ENCODE data around the gene MMS19.
"Not testable (repeated sequence)": the region's sequence is repeated elsewhere in the genome, so short reads cannot be mapped to it uniquely, and the experiment has no call there.

Gene MMS19

DNA sequence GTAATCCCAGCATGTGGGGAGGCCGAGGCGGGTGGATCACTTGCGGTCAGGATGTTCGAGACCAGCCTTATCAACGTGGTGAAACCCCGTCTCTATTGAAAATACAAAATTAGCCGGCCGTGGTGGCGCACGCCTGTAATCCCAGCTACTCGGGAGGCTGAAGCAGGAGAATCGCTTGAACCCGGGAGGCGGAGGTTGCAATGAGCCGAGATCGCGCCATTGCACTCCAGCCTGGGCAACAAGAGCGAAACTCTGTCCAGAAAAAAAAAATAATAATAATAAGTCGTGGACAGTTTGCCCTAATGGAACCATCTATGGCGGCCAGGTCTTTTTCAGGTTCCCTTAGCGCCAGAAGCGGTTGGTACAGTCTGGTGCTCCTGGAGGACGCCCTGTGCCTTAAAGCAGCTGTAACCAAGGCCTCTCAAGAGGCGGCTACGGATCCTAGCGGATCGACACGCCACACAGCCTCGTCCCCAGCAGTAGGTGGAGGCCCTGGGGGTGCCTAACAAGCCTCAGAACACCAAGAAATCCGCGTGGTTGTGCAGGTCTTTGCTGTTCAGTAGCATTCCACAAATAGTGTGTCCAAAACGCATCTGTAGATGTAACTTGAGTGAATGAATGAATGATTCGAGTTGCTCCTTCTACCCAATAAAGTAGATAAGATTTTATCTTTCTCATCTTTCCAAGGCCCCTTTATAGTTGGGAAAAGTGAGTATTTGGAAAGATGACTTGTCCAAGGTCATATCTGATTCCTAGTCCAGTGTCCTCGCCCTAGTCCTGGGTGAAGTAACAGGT lies 71.2 kb downstream of the MMS19 start:
- no peak for DNase-seq (ENCODE audit: low read depth)
- peak overlapping the region; percentile 95 for H3K4me3 ChIP-seq (ENCODE audit: low read length)
- TF ChIP-seq, protein P1, sequence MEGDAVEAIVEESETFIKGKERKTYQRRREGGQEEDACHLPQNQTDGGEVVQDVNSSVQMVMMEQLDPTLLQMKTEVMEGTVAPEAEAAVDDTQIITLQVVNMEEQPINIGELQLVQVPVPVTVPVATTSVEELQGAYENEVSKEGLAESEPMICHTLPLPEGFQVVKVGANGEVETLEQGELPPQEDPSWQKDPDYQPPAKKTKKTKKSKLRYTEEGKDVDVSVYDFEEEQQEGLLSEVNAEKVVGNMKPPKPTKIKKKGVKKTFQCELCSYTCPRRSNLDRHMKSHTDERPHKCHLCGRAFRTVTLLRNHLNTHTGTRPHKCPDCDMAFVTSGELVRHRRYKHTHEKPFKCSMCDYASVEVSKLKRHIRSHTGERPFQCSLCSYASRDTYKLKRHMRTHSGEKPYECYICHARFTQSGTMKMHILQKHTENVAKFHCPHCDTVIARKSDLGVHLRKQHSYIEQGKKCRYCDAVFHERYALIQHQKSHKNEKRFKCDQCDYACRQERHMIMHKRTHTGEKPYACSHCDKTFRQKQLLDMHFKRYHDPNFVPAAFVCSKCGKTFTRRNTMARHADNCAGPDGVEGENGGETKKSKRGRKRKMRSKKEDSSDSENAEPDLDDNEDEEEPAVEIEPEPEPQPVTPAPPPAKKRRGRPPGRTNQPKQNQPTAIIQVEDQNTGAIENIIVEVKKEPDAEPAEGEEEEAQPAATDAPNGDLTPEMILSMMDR (conservative IDR thresholded peaks at IDR 0.05; ENCODE audit: low read length): no peak

DNA sequence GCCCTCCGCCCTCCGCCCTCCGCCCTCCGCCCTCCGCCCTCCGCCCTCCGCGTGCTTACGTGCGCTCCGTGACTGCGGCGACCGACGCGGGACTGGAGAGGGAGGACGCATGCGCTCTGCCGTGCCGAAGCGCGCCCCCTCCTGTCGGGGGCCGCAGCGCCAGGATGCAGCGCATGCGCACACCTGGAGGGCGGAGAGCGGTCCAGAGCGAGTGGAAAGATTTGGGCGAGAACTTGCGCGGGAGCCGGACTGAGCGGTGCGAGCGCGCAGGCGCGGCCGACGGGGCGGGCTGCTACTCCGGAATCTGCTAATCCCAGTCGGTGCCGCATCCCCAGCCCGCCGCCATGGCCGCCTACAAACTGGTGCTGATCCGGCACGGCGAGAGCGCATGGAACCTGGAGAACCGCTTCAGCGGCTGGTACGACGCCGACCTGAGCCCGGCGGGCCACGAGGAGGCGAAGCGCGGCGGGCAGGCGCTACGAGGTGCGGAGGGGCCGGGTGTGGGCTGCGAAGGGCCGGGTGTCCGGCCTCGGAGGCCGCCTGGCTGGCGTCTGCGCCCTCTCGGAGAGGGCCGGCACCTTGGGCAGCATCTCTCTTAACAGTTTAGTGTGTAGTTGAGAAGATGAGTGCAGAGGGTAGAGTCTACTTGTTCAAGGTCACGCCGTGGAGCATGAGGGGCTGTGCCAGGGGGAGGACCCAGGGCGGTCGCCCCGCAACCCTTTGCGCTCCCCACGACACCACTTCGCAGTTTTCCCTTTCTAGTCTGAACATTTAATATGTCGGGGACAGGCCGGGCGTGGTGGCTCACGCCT lies 72.1 kb downstream of the MMS19 start, which contains the start of gene PGAM1:
Gene PGAM1 (plus strand): TSS at position 228 of the 812 bp plus-strand sequence. CDS start 117 bp downstream, at position 345.
- peak; percentile 96 for DNase-seq (ENCODE audit: low read depth)
- H3K4me3 ChIP-seq (ENCODE audit: low read length): peak within 1 kb of the TSS; percentile 95
- TF ChIP-seq, protein P1 (conservative IDR thresholded peaks at IDR 0.05; ENCODE audit: low read length): peak; percentile 55

DNA sequence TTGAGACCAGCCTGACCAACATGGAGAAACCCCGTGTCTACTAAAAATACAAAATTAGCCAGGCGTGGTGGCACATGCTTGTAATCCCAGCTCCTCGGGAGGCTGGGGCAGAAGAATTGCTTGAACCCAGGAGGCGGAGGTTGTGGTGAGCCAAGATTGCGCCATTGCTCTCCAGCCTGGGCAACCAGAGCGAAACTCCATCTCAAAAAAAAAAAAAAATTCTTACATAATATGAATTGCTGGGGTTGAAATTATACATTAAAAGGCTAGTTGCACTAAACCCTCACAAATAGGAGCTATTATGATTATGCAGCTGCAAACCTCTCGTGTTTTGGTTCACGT lies 74.5 kb downstream of the MMS19 start:
- not testable (repeated sequence) for H3K4me3 ChIP-seq (ENCODE audit: low read length); DNase-seq (ENCODE audit: low read depth)

DNA sequence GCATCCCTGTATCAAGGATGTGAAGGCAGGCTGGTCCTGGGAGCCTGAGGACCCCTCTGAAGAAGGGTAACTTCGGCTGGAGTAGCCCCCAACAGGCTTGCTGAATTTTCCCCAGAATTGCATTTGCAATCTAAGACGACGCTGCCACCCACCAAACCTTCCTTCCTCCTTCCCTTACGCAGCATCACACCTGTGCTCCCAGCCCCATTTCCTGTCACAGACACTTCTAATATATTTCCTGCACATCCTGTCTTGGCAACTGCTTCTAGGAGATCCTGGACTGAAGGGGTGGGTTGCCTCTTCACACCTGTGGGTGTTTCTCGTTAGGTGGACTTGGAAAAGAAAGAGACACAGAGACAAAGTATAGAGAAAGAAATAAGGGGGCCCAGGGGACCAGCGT lies 81.7 kb downstream of the MMS19 start:
- no peak overlapping the region for H3K4me3 ChIP-seq (ENCODE audit: low read length)
- DNase-seq (ENCODE audit: low read depth): no peak
- TF ChIP-seq, protein P1 (conservative IDR thresholded peaks at IDR 0.05; ENCODE audit: low read length): no peak

DNA sequence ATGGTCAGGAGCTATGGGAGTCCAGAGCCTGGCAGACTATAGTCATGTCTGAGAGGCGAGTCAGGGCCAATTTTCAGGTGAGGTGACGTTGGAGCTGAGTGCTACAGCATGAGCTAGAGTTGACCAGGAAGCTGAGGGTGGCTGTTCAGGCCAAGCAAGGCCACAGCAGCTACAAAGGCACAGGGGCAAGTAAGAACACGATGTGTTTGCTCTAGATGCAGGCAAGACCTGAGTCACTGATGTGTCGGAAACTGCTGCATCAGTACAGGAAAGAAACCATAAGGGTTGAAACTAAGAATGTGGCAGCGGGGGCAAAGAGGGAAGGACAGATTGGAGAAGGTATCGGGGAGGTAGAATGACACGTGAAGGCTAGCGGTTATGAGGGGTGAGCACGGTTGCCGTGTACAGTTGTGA lies 85.3 kb downstream of the MMS19 start:
- DNase-seq (ENCODE audit: low read depth): no peak
- H3K4me3 ChIP-seq (ENCODE audit: low read length): no peak overlapping the region
- TF ChIP-seq, protein P1 (conservative IDR thresholded peaks at IDR 0.05; ENCODE audit: low read length): no peak

DNA sequence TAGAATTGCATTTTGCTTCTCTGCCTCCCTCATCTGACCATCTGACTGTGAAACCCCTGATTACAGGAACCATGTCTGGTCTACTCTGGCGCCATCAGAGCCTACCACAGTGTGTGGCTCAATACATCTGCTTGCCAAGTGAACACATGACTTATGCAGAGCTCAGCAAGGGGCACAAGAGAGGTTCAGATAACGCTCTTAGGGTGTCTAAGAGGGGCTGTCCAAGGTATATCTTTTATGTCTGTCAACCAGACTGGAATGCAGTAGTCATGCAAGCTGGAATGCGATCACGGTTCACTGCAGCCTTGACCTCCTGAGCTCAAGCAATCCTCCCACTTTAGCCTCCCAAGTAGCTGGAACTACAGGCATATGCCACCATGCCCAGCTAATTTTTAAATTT lies 86.8 kb downstream of the MMS19 start:
- no peak for DNase-seq (ENCODE audit: low read depth)
- TF ChIP-seq, protein P1 (conservative IDR thresholded peaks at IDR 0.05; ENCODE audit: low read length): no peak
- no peak overlapping the region for H3K4me3 ChIP-seq (ENCODE audit: low read length)

DNA sequence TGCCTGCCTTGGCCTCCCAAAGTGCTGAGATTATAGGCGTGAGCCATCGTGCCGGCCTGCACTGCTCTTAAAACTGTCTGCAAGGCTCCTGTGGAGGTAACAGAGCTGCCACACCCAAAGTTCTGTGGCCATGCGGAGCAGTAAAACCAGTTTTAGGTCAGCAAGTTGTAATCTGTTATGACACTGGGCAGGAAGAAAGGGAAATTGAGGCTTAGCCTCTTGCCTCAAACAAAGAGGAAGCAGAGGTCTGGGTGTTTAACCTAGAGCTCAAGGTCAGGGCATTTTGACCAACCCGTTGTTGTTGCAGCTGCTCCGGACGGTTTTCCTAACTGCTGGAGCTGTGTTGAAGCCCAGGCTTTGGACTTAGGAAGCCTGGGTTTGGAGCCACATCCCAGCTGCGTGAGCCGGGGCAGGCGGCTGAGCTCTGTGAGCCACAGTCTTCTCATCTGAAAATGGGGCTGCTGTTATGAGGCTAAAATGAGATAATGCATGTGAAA lies 89.7 kb downstream of the MMS19 start:
- TF ChIP-seq, protein P1 (conservative IDR thresholded peaks at IDR 0.05; ENCODE audit: low read length): no peak
- no peak overlapping the region for H3K4me3 ChIP-seq (ENCODE audit: low read length)
- DNase-seq (ENCODE audit: low read depth): no peak
